Liver (tissue), 9 donors: ENCODE results near the gene P4HA2. TPM values are rescaled to one million over a fixed set of nuclear protein-coding genes. Genes with fewer than 3 reads are reported as not detected.

Source experiments
- DNase-seq: peaks from one replicate; pipeline ENCODE4 v3.0.0-alpha.2; 2017; ENCODE audit warnings: low spot score
- H3K27ac ChIP-seq, 2 donors: one replicate each; pipeline ENCODE4 v1.7.0; 2013; ENCODE audit warnings: inconsistent platforms in 2 of 2, low read length in 2 of 2, control low read depth in 1 of 2, low read depth in 1 of 2, mild to moderate bottlenecking in 1 of 2
- H3K27me3 ChIP-seq, 4 donors: one replicate each; pipeline versions ENCODE4 v1.6.1 to v1.7.0; 2013; ENCODE audit warnings: low read length in 3 of 4, inconsistent platforms in 1 of 4, mild to moderate bottlenecking in 1 of 4, moderate library complexity in 1 of 4; ENCODE audit not compliant: control insufficient read depth in 4 of 4, insufficient read depth in 4 of 4
- H3K36me3 ChIP-seq, 4 donors: one replicate each; pipeline versions ENCODE4 v1.6.1 to v1.7.0; 2013; ENCODE audit warnings: low read length in 3 of 4, mild to moderate bottlenecking in 3 of 4, low read depth in 1 of 4, moderate library complexity in 1 of 4; ENCODE audit not compliant: control insufficient read depth in 4 of 4, insufficient read depth in 3 of 4
- H3K4me1 ChIP-seq, 4 donors: one replicate each; pipeline versions ENCODE4 v1.6.1 to v1.7.0; 2013; ENCODE audit warnings: low read length in 3 of 4, mild to moderate bottlenecking in 3 of 4, moderate library complexity in 1 of 4; ENCODE audit not compliant: control insufficient read depth in 4 of 4, insufficient read depth in 4 of 4
- H3K4me3 ChIP-seq, 3 donors: one replicate each; pipeline versions ENCODE4 v1.6.1 to v1.7.0; 2013; ENCODE audit warnings: low read length in 3 of 3, control low read depth in 1 of 3, low read depth in 1 of 3, mild to moderate bottlenecking in 1 of 3
- H3K9ac ChIP-seq, 2 donors: one replicate each; pipeline ENCODE4 v1.7.0; 2013; ENCODE audit warnings: low read length in 2 of 2, mild to moderate bottlenecking in 2 of 2, moderate library complexity in 2 of 2, control low read depth in 1 of 2, low read depth in 1 of 2
- H3K9me3 ChIP-seq, 4 donors: one replicate each; pipeline versions ENCODE4 v1.6.1 to v1.7.0; 2013; ENCODE audit warnings: low read length in 3 of 4; ENCODE audit not compliant: control insufficient read depth in 4 of 4
- EGR1 ChIP-seq, 2 donors: IDR thresholded peaks; 2 replicates each; pipeline ENCODE4 v1.6.1; 2016 to 2018; ENCODE audit warnings: antibody characterized with exemption in 2 of 2, low read depth in 2 of 2
- FOXA1 ChIP-seq: IDR thresholded peaks from 2 replicates; pipeline ENCODE4 v1.6.1; 2016; ENCODE audit warnings: antibody characterized with exemption
- FOXA2 ChIP-seq: IDR thresholded peaks from 2 replicates; pipeline ENCODE4 v1.6.1; 2016; ENCODE audit warnings: antibody characterized with exemption
- GABPA ChIP-seq, 2 donors: IDR thresholded peaks in 1 of 2; conservative IDR thresholded peaks in 1 of 2; 2 replicates each; pipeline ENCODE4 v1.6.1; 2016; ENCODE audit warnings: antibody characterized with exemption in 2 of 2, mild to moderate bottlenecking in 1 of 2, moderate library complexity in 1 of 2
- HNF4A ChIP-seq, 2 donors: conservative IDR thresholded peaks; 2 replicates each; pipeline ENCODE4 v1.6.1; 2016; ENCODE audit warnings: antibody characterized with exemption in 2 of 2, mild to moderate bottlenecking in 2 of 2
- HNF4G ChIP-seq: IDR thresholded peaks from 2 replicates; pipeline ENCODE4 v1.6.1; 2016; ENCODE audit warnings: antibody characterized with exemption
- JUND ChIP-seq, 2 donors: IDR thresholded peaks; 2 replicates each; pipeline ENCODE4 v1.6.1; 2016; ENCODE audit warnings: antibody characterized with exemption in 2 of 2
- NR2F2 ChIP-seq: IDR thresholded peaks from 2 replicates; pipeline ENCODE4 v1.6.1; 2016; ENCODE audit warnings: antibody characterized with exemption
- RAD21 ChIP-seq, 2 donors: IDR thresholded peaks; 2 replicates each; pipeline ENCODE4 v1.6.1; 2016; ENCODE audit warnings: antibody characterized with exemption in 2 of 2, mild to moderate bottlenecking in 2 of 2
- RXRA ChIP-seq, 2 donors: IDR thresholded peaks; 2 replicates each; pipeline ENCODE4 v1.6.1; 2017 to 2018; ENCODE audit warnings: antibody characterized with exemption in 2 of 2, mild to moderate bottlenecking in 1 of 2
- SP1 ChIP-seq: IDR thresholded peaks from 2 replicates; pipeline ENCODE4 v1.6.1; 2018; ENCODE audit warnings: antibody characterized with exemption, mild to moderate bottlenecking
- TAF1 ChIP-seq: conservative IDR thresholded peaks from 2 replicates; pipeline ENCODE4 v1.6.1; 2016; ENCODE audit warnings: antibody characterized with exemption, mild to moderate bottlenecking
- YY1 ChIP-seq: IDR thresholded peaks from 2 replicates; pipeline ENCODE4 v1.6.1; 2016; ENCODE audit warnings: antibody characterized with exemption, mild to moderate bottlenecking
- WGBS: extraction: QIAGEN DNeasy Blood & Tissue Kit; methylation state at CpG from one replicate; pipeline ENCODE4 v1.1.7; 2013; 5-methylcytosine and 5-hydroxymethylcytosine counted together
- polyA plus RNA-seq, 2 donors: library from polyadenylated mRNA; stranded (reverse) in 1 of 2; unstranded in 1 of 2; fragments of 200-250 nt in 1 of 2; fragments of >200 nt in 1 of 2; fragmentation: Nextera tagmentation in 1 of 2; extraction: Ambion mirVana in 1 of 2; gene quantifications; one replicate each; pipeline versions ENCODE4 v1.2.1 to v1.2.3, GENCODE V29; 2013 to 2015
- total RNA-seq, 2 donors: library from RNA; depleted of rRNA; stranded (reverse); fragments of >200 nt; gene quantifications; one replicate each; pipeline ENCODE4 v1.2.3, GENCODE V29; 2014
- TF ChIP-seq, protein P1 (sequence below): IDR thresholded peaks from 2 replicates; pipeline ENCODE4 v1.6.1; 2016; ENCODE audit warnings: antibody characterized with exemption, mild to moderate bottlenecking
- TF ChIP-seq, protein P2 (sequence below): IDR thresholded peaks from 2 replicates; pipeline ENCODE4 v1.6.1; 2016; ENCODE audit warnings: antibody characterized with exemption
- TF ChIP-seq, protein P3 (sequence below): IDR thresholded peaks from 2 replicates; pipeline ENCODE4 v1.6.1; 2016; ENCODE audit warnings: antibody characterized with exemption
- TF ChIP-seq, protein P4 (sequence below): fragments of 150-350 bp; IDR thresholded peaks from 2 replicates; pipeline ENCODE4 v1.5.1; 2017; ENCODE audit warnings: improper control_type of control experiment, low read depth, low read length; ENCODE audit not compliant: missing input control
- TF ChIP-seq, protein P5 (sequence below): IDR thresholded peaks from 2 replicates; pipeline ENCODE4 v1.6.1; 2016; ENCODE audit warnings: antibody characterized with exemption
- donor health status: healthy.
- donor health status: healthy.
- donor health status: healthy.
- donor health status: healthy.
- donor health status: healthy.

Gene P4HA2
- total and polyA plus RNA-seq, 4 donors: 4.6 to 7.9 (median 6.1) TPM

DNA sequence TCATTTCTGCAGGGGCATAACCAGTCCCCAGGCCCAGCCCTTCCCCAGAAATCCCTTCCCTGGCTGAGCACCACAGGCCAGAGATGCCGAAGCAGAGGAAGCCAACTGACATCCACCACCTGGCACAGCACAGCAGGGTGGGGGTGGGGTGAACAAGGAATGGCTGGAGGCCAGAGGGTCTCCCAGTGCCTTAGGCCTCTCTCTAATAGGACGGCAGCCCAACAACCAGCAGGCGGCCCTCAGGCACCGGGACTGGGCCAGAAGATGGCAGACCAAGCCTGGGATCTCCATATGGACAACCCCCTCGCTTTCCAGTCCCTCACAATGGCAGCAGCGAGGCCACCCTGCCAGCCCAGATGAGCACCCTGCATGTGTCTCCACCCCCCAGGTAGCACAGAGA lies 43.1 kb upstream of the P4HA2 start:
- DNase-seq: peak; percentile 32
- 98% methylated on average over 6 of the region's 6 CpGs for WGBS
- Histone ChIP-seq H3K27ac (no peak overlapping the region), H3K27me3 (no peaks in the 10 kb centered on the region), H3K9me3 (no peaks in the 10 kb centered on the region), H3K4me1 (peaks cover 0 to 11% (median 0%) of the 10 kb centered on the region in 4 donors), H3K4me3 (no peak overlapping the region), H3K36me3 (no peaks in the 10 kb centered on the region), H3K9ac (no peak overlapping the region)
- TF ChIP-seq HNF4G (no peak), GABPA (IDR thresholded peaks at IDR 0.05 in 1 of 2, conservative IDR thresholded peaks at IDR 0.05 in 1 of 2) (no peak), TAF1 (no peak)
- TF ChIP-seq, protein P1, sequence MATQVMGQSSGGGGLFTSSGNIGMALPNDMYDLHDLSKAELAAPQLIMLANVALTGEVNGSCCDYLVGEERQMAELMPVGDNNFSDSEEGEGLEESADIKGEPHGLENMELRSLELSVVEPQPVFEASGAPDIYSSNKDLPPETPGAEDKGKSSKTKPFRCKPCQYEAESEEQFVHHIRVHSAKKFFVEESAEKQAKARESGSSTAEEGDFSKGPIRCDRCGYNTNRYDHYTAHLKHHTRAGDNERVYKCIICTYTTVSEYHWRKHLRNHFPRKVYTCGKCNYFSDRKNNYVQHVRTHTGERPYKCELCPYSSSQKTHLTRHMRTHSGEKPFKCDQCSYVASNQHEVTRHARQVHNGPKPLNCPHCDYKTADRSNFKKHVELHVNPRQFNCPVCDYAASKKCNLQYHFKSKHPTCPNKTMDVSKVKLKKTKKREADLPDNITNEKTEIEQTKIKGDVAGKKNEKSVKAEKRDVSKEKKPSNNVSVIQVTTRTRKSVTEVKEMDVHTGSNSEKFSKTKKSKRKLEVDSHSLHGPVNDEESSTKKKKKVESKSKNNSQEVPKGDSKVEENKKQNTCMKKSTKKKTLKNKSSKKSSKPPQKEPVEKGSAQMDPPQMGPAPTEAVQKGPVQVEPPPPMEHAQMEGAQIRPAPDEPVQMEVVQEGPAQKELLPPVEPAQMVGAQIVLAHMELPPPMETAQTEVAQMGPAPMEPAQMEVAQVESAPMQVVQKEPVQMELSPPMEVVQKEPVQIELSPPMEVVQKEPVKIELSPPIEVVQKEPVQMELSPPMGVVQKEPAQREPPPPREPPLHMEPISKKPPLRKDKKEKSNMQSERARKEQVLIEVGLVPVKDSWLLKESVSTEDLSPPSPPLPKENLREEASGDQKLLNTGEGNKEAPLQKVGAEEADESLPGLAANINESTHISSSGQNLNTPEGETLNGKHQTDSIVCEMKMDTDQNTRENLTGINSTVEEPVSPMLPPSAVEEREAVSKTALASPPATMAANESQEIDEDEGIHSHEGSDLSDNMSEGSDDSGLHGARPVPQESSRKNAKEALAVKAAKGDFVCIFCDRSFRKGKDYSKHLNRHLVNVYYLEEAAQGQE: no peak

DNA sequence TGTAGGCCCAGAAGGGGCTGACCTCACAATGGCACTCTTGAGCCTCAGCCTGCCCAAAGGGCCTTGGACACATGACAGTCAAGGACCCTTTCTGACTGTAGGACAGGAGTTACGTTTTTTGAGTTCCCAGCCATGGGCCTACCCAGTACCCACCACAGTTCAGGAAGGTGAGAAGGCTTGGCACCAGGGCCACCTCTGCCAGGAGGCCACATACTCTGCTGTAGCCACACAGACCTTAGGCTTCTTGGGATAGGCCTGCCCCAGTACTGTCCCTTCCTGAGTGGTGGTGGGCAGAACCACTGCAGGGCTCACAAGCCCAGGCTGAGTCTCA lies 42.6 kb upstream of the P4HA2 start:
- no peak overlapping the region for H3K27ac ChIP-seq
- no peak overlapping the region for H3K4me3 ChIP-seq
- H3K36me3 ChIP-seq: no peaks in the 10 kb centered on the region
- no peak for DNase-seq
- WGBS: 96% methylated on average over 1 of the region's 1 CpG
- H3K9me3 ChIP-seq: no peaks in the 10 kb centered on the region
- no peak overlapping the region for H3K9ac ChIP-seq
- peaks cover 0 to 11% (median 0%) of the 10 kb centered on the region in 4 donors for H3K4me1 ChIP-seq
- TF ChIP-seq EGR1 (IDR thresholded peaks at IDR 0.05; ENCODE audit: low read depth in 2 of 2): no peak
- no peak for TF ChIP-seq SP1
- no peak for TF ChIP-seq RXRA (IDR thresholded peaks at IDR 0.05)
- no peak for TF ChIP-seq HNF4A (conservative IDR thresholded peaks at IDR 0.05)
- no peak for TF ChIP-seq JUND (IDR thresholded peaks at IDR 0.05)
- TF ChIP-seq NR2F2: no peak
- TF ChIP-seq, protein P2, sequence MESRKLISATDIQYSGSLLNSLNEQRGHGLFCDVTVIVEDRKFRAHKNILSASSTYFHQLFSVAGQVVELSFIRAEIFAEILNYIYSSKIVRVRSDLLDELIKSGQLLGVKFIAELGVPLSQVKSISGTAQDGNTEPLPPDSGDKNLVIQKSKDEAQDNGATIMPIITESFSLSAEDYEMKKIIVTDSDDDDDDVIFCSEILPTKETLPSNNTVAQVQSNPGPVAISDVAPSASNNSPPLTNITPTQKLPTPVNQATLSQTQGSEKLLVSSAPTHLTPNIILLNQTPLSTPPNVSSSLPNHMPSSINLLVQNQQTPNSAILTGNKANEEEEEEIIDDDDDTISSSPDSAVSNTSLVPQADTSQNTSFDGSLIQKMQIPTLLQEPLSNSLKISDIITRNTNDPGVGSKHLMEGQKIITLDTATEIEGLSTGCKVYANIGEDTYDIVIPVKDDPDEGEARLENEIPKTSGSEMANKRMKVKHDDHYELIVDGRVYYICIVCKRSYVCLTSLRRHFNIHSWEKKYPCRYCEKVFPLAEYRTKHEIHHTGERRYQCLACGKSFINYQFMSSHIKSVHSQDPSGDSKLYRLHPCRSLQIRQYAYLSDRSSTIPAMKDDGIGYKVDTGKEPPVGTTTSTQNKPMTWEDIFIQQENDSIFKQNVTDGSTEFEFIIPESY: no peak
- TF ChIP-seq FOXA1: no peak
- TF ChIP-seq YY1: no peak
- no peak for TF ChIP-seq RAD21 (IDR thresholded peaks at IDR 0.05)
- TF ChIP-seq, protein P3, sequence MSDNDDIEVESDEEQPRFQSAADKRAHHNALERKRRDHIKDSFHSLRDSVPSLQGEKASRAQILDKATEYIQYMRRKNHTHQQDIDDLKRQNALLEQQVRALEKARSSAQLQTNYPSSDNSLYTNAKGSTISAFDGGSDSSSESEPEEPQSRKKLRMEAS: no peak
- TF ChIP-seq HNF4G: no peak
- TF ChIP-seq, protein P1: no peak
- no peak for TF ChIP-seq TAF1
- TF ChIP-seq, protein P4, sequence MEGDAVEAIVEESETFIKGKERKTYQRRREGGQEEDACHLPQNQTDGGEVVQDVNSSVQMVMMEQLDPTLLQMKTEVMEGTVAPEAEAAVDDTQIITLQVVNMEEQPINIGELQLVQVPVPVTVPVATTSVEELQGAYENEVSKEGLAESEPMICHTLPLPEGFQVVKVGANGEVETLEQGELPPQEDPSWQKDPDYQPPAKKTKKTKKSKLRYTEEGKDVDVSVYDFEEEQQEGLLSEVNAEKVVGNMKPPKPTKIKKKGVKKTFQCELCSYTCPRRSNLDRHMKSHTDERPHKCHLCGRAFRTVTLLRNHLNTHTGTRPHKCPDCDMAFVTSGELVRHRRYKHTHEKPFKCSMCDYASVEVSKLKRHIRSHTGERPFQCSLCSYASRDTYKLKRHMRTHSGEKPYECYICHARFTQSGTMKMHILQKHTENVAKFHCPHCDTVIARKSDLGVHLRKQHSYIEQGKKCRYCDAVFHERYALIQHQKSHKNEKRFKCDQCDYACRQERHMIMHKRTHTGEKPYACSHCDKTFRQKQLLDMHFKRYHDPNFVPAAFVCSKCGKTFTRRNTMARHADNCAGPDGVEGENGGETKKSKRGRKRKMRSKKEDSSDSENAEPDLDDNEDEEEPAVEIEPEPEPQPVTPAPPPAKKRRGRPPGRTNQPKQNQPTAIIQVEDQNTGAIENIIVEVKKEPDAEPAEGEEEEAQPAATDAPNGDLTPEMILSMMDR: no peak
- TF ChIP-seq GABPA (IDR thresholded peaks at IDR 0.05 in 1 of 2, conservative IDR thresholded peaks at IDR 0.05 in 1 of 2): no peak
- TF ChIP-seq FOXA2: no peak
- TF ChIP-seq, protein P5, sequence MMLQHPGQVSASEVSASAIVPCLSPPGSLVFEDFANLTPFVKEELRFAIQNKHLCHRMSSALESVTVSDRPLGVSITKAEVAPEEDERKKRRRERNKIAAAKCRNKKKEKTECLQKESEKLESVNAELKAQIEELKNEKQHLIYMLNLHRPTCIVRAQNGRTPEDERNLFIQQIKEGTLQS: no peak
- no peaks in the 10 kb centered on the region for H3K27me3 ChIP-seq
